ENCODE results near the gene WRAP73. TPM values are rescaled to one million over a fixed set of nuclear protein-coding genes. Genes with fewer than 3 reads are reported as not detected.

WRAP73 gene
- total RNA-seq, 3 donors from 2014 or later = 19.2 to 26.3 (median 21.0) TPM

DNA sequence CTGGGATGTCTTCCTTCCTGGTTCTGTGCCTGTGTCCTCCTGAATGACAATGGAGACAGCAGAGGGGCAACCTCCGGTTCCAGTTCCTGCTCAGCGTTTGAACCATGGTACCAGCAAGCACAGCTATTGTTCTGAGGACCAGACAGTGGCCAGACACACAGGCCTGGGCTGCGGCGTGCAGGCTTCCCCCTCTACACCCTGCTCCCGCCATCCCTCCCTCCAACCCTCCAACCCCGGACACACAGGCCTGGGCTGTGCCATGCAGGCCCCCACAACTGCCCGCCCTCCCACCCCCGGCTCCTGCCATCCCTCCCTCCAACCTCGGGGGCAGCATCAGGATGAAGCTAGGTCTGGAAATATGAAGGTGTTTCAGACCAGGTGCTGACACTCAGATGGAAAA lies 33.0 kb downstream of the WRAP73 start:
- ATAC-seq (no peak), DNase-seq (no peak)
- Histone ChIP-seq H3K4me3 (no peak overlapping the region), H3K9me3 (no peaks in the 10 kb centered on the region), H3K4me1 (ENCODE audit: low read depth) (peaks cover 4% of the 10 kb centered on the region), H3K36me3 (ENCODE audit: low read depth) (no peaks in the 10 kb centered on the region)
- intact Hi-C loops (cut with DNase I, micrococcal nuclease) = loop anchor here (5.0 kb wide), 2 partner anchors 125 to 165 kb away; partner anchors contain the start of gene ARHGEF16 (in 1 of the 2)
- TF ChIP-seq, protein P1, sequence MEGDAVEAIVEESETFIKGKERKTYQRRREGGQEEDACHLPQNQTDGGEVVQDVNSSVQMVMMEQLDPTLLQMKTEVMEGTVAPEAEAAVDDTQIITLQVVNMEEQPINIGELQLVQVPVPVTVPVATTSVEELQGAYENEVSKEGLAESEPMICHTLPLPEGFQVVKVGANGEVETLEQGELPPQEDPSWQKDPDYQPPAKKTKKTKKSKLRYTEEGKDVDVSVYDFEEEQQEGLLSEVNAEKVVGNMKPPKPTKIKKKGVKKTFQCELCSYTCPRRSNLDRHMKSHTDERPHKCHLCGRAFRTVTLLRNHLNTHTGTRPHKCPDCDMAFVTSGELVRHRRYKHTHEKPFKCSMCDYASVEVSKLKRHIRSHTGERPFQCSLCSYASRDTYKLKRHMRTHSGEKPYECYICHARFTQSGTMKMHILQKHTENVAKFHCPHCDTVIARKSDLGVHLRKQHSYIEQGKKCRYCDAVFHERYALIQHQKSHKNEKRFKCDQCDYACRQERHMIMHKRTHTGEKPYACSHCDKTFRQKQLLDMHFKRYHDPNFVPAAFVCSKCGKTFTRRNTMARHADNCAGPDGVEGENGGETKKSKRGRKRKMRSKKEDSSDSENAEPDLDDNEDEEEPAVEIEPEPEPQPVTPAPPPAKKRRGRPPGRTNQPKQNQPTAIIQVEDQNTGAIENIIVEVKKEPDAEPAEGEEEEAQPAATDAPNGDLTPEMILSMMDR (IDR thresholded peaks at IDR 0.05) = no peak

DNA sequence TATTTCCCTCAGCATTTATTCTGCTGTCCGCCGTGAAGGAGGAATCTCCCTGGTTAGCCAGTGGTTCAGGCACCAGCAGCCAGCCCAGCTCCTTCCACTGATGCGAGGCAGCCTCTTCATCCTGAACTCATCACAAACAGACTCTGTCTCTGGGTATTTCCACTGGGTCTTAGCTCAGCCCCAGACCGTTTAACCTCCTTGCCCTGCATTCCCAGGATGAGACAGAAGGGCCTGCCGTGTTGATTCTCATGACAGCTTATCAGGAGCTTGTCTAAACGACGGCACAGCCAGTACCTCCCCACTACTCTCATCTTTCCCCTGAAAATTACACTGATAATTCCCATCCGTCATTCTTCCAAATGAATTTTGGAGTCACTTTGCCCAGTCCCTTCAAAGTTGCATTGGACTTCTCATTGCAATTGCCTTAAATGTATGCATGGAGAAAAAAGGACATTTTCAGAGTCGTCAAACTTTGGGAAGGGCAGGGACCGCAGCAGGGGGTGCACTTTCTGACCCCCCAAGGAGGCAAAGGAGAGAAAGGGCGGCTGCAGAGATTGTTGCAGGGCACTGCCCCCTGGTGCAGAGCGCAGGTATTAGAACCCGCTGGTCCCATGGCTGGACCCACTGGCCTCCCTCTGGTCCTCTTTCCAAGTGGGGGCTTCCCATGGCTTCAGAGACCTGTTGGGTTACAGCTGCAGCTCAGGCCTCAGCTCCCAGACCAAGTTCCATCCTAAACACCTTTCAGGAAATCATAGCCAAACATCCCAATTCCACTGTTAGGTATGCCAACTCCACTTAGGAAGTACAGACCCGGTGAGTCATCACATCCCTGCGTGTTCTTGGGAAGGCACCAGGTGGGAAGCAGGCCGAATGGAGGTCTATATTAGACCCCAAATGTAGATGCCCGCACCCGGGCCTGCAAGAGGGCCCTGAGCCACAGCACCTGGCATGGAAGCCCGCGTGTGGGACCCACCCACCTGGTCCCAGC lies 34.9 kb downstream of the WRAP73 start:
- H3K9me3 ChIP-seq = no peaks in the 10 kb centered on the region
- DNase-seq (no peak), ATAC-seq (no peak)
- H3K36me3 ChIP-seq (ENCODE audit: low read depth) = no peaks in the 10 kb centered on the region
- H3K4me3 ChIP-seq = no peak overlapping the region
- TF ChIP-seq, protein P1 (IDR thresholded peaks at IDR 0.05) = peak; percentile 14
- intact Hi-C loops (cut with DNase I, micrococcal nuclease) = loop anchor here (5.0 kb wide), 2 partner anchors 123 to 163 kb away; partner anchors contain the start of gene ARHGEF16 (in 1 of the 2)
- peaks cover 14% of the 10 kb centered on the region for H3K4me1 ChIP-seq (ENCODE audit: low read depth)

DNA sequence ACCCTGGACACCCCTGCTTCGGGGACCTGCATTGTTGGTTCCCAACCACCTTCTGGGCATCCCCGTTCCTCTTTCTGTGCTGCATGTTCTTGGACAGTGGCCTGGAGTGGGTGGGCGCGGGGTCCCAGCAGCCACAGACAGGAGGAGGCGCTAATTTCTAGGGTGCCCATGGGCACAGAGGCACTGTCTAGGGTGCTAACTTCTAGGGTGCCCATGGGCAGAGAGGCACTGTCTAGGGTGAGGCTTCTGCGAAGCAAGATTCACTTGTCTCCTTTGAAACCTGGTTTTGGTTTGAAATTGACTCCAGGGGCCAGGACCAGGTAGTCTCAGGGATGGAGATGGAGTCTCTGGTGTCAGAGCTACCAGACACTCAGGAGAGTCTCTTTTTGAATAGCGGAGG lies 37.8 kb downstream of the WRAP73 start:
- H3K4me3 ChIP-seq = no peak overlapping the region
- intact Hi-C loops (cut with DNase I, micrococcal nuclease) = no loop called here
- no peak for ATAC-seq

DNA sequence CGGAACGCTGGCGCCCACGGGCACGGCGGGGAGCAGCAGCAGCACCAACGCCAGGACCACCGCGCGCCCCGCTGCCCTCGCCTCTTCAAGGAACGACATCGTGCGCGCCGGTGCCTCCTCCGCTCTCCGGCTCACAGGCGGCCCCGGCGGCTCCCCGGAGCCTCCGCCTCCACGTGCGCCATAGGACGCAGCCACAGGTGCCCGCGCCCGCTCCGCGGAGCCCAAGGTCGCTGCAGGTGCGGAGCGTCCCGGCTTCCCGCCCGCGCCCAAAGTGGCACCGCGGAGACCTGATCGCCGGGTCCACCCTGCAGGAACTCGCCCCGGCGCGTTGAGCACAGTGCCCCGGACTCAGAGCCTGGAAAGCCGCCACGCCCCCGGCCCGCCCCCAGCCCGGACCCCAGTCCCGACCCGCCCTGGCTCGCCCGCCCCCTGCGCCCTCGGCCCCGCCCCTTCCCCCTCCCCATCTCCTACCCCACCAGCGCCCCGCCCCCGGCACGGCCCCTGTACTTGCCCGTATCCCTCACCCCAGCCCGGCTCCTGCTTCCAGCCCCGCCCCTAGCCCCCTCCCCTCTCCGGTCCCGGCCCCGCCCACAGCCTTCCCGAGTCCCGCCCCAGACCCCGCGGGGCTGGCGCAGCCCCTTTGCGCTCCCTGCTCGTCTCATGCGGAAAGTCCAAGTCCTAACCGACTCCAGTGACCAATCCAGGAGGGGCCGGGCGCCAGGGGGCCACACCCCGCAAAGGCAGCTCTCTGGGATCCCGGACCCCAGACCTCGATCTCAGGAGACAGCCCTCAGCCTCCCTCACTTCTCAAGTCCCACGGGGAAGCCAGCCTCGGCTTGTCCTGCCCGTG lies 38.5 kb downstream of the WRAP73 start, which contains the start of gene MEGF6:
TSS of gene MEGF6 (minus strand) at position 339 of the 850 bp plus-strand sequence. CDS start at position 99, 240 bp downstream.
- H3K4me3 ChIP-seq = no peak within 1 kb of the TSS
- peak; percentile 78 for ATAC-seq

More for the DNA sequence above, 37.8 kb downstream of the WRAP73 start:
- Histone ChIP-seq H3K4me1 (ENCODE audit: low read depth) (peaks cover 14% of the 10 kb centered on the region), H3K9me3 (no peaks in the 10 kb centered on the region), H3K36me3 (ENCODE audit: low read depth) (no peaks in the 10 kb centered on the region)
- TF ChIP-seq, protein P1 (IDR thresholded peaks at IDR 0.05) = no peak
- no peak for DNase-seq

More for the DNA sequence above, 38.5 kb downstream of the WRAP73 start, which contains the start of gene MEGF6:
- DNase-seq = peak; percentile 71 to 73 (median 71)
- intact Hi-C loops (cut with DNase I, micrococcal nuclease) = no loop called here
- H3K4me1 ChIP-seq (ENCODE audit: low read depth) = peaks cover 14% of the 10 kb centered on the region
- TF ChIP-seq, protein P1 (IDR thresholded peaks at IDR 0.05) = no peak
- no peaks in the 10 kb centered on the region for H3K36me3 ChIP-seq (ENCODE audit: low read depth)
- H3K9me3 ChIP-seq = no peaks in the 10 kb centered on the region
